OCI-LY1 (cell line): Measurements from ENCODE around the gene SMAD3.

Experiments used
- H2AFZ ChIP-seq: fragments of 200-600 bp; sonication (generic), shearing (Covaris generic); 2 replicates; pipeline ENCODE4 v1.6.0; 2014; ENCODE audit warnings: antibody characterized with exemption, mild to moderate bottlenecking, low read length
- H3F3A ChIP-seq: fragments of 200-600 bp; sonication (generic), shearing (Covaris generic); 2 replicates; pipeline ENCODE4 v1.6.0; 2014; ENCODE audit warnings: mild to moderate bottlenecking, antibody characterized with exemption, low read length, moderate library complexity; ENCODE audit not compliant: insufficient read depth
- H3K27ac ChIP-seq: fragments of 200-600 bp; sonication (generic); 2 replicates; pipeline ENCODE4 v1.5.1; 2014; ENCODE audit warnings: low read length, mixed run types, mild to moderate bottlenecking, low read depth; ENCODE audit not compliant: poor library complexity, severe bottlenecking
- H3K27me3 ChIP-seq: fragments of 200-600 bp; sonication (generic); 2 replicates; pipeline ENCODE4 v1.6.0; 2014; ENCODE audit warnings: antibody characterized with exemption, mild to moderate bottlenecking, low read length, moderate library complexity; ENCODE audit not compliant: insufficient read depth
- H3K36me3 ChIP-seq: fragments of 200-600 bp; sonication (generic); 2 replicates; pipeline ENCODE4 v1.6.1; 2014; ENCODE audit warnings: mild to moderate bottlenecking, antibody characterized with exemption, low read length, moderate library complexity, mixed read lengths; ENCODE audit not compliant: insufficient read depth
- H3K4me1 ChIP-seq: fragments of 200-600 bp; sonication (generic); 2 replicates; pipeline ENCODE4 v1.5.1; 2014; ENCODE audit warnings: mild to moderate bottlenecking, low read length, moderate library complexity; ENCODE audit not compliant: insufficient read depth, severe bottlenecking
- H3K4me2 ChIP-seq: fragments of 200-600 bp; sonication (generic), shearing (Covaris generic); 2 replicates; pipeline ENCODE4 v1.6.1; 2014; ENCODE audit warnings: low read length
- H3K4me3 ChIP-seq: fragments of 200-600 bp; sonication (generic); 2 replicates; pipeline ENCODE4 v1.5.1; 2014; ENCODE audit warnings: low read length, low read depth, mild to moderate bottlenecking, mixed read lengths; ENCODE audit not compliant: poor library complexity, severe bottlenecking
- H3K79me2 ChIP-seq: fragments of 200-600 bp; shearing (Covaris generic); 2 replicates; pipeline ENCODE4 v1.6.1; 2016; ENCODE audit warnings: mixed run types, low read length, mixed read lengths; ENCODE audit not compliant: insufficient read depth
- H3K9ac ChIP-seq: fragments of 200-600 bp; sonication (generic), shearing (Covaris generic); 2 replicates; pipeline ENCODE4 v1.6.1; 2014; ENCODE audit warnings: mild to moderate bottlenecking, low read length, mixed read lengths
- H3K9me2 ChIP-seq: fragments of 200-600 bp; sonication (generic), shearing (Covaris generic); 2 replicates; pipeline ENCODE4 v1.6.1; 2014; ENCODE audit warnings: low read depth, mild to moderate bottlenecking, low read length, mixed read lengths
- H3K9me3 ChIP-seq: fragments of 200-600 bp; shearing (Covaris generic); 2 replicates; pipeline ENCODE4 v1.6.1; 2014; ENCODE audit warnings: low read length, mixed read lengths
- H4K20me1 ChIP-seq: fragments of 200-600 bp; sonication (generic), shearing (Covaris generic); 2 replicates; pipeline ENCODE4 v1.6.0; 2016; ENCODE audit warnings: mild to moderate bottlenecking, low read length; ENCODE audit not compliant: insufficient read depth
- EZH2 ChIP-seq: fragments of 200-600 bp; sonication (generic), shearing (Covaris generic); IDR thresholded peaks from 2 replicates; pipeline ENCODE4 v1.8.0; 2017; ENCODE audit warnings: borderline replicate concordance, mixed run types, mild to moderate bottlenecking, antibody characterized with exemption, low read length, moderate library complexity, mixed read lengths
- TF ChIP-seq, protein P1 (sequence below): fragments of 200-600 bp; sonication (generic), shearing (Covaris generic); IDR thresholded peaks from 2 replicates; pipeline ENCODE4 v1.5.1; 2017; ENCODE audit warnings: mild to moderate bottlenecking, antibody characterized with exemption, low read length, moderate library complexity, mixed read lengths

The SMAD3 gene

DNA sequence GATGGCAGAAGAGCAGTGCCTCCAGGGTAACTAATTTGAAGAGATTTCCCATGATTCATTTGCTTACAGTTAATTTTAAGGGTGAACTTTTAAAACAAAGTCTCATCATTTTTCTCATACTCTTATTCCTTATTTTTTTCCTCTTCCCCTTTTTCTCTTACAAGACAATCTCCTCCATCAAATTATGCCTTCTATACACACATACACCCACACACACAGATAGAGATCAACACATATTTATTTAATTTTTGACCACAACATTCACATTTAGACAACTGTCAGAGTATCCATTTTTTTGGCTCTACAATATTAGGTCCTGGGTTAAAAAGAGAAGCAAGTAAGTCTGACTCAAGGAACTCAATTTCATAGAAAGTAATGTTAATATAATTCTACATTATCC lies 151.5 kb downstream of the SMAD3 start:
- Histone ChIP-seq H3K27me3 (no peaks in the 10 kb centered on the region), H3K4me3 (no peak overlapping the region), H3K9me3 (no peaks in the 10 kb centered on the region), H3K27ac (no peak overlapping the region), H3K4me1 (no peaks in the 10 kb centered on the region), H3K9me2 (no peaks in the 10 kb centered on the region), H3K36me3 (peaks cover 19% of the 10 kb centered on the region; the same call in 1 of the 2 replicates), H4K20me1 (no peaks in the 10 kb centered on the region), H3K9ac (no peak overlapping the region), H3K79me2 (no peaks in the 10 kb centered on the region), H3F3A (no peaks in the 10 kb centered on the region), H3K4me2 (no peak overlapping the region), H2AFZ (no peak overlapping the region)
- TF ChIP-seq EZH2 = no peak

DNA sequence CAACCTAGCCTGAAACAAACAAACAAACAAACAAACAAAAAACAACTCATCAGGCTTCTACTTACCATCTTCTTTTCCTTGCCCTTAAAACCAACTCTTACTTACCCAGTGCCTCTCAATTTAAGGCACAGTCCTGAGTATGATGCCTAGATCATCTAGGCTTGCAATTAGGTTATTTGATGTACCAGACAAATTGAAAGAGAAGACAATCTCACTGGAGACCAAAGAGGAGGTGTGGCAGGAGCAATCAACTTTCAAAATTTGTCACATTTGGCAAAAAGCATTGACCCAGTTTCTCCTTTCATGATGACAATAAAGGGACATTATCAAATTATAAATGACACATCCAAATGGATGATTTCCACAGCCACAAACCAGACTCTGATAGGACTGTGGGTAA lies 153.0 kb downstream of the SMAD3 start:
- H3K27me3 ChIP-seq = no peaks in the 10 kb centered on the region
- H3K4me1 ChIP-seq = no peaks in the 10 kb centered on the region
- H3K9me2 ChIP-seq = no peaks in the 10 kb centered on the region
- H3K9ac ChIP-seq = no peak overlapping the region
- H3K4me3 ChIP-seq = no peak overlapping the region
- no peaks in the 10 kb centered on the region for H3K79me2 ChIP-seq
- H3K9me3 ChIP-seq = no peaks in the 10 kb centered on the region
- H4K20me1 ChIP-seq = no peaks in the 10 kb centered on the region
- no peaks in the 10 kb centered on the region for H3F3A ChIP-seq
- TF ChIP-seq, protein P1, sequence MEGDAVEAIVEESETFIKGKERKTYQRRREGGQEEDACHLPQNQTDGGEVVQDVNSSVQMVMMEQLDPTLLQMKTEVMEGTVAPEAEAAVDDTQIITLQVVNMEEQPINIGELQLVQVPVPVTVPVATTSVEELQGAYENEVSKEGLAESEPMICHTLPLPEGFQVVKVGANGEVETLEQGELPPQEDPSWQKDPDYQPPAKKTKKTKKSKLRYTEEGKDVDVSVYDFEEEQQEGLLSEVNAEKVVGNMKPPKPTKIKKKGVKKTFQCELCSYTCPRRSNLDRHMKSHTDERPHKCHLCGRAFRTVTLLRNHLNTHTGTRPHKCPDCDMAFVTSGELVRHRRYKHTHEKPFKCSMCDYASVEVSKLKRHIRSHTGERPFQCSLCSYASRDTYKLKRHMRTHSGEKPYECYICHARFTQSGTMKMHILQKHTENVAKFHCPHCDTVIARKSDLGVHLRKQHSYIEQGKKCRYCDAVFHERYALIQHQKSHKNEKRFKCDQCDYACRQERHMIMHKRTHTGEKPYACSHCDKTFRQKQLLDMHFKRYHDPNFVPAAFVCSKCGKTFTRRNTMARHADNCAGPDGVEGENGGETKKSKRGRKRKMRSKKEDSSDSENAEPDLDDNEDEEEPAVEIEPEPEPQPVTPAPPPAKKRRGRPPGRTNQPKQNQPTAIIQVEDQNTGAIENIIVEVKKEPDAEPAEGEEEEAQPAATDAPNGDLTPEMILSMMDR = no peak
- no peak for TF ChIP-seq EZH2
- H3K36me3 ChIP-seq = peaks cover 19% of the 10 kb centered on the region; the same call in 1 of the 2 replicates
- H3K27ac ChIP-seq = no peak overlapping the region
- no peak overlapping the region for H3K4me2 ChIP-seq
- H2AFZ ChIP-seq = no peak overlapping the region

- Histone ChIP-seq H3K9me2 (no peaks in the 10 kb centered on the region), H3K27me3 (no peaks in the 10 kb centered on the region), H3K4me1 (no peaks in the 10 kb centered on the region), H3K9ac (no peak overlapping the region), H3K27ac (no peak overlapping the region), H3K36me3 (peaks cover 19% of the 10 kb centered on the region; the same call in 1 of the 2 replicates), H3K4me3 (no peak overlapping the region), H3F3A (no peaks in the 10 kb centered on the region), H3K4me2 (no peak overlapping the region), H4K20me1 (no peaks in the 10 kb centered on the region), H3K9me3 (no peaks in the 10 kb centered on the region), H3K79me2 (no peaks in the 10 kb centered on the region), H2AFZ (no peak overlapping the region)
- TF ChIP-seq, protein P1 = no peak
- no peak for TF ChIP-seq EZH2
Observed at GRCh38 chr15:67219288-67219687, 153.9 kb downstream of the SMAD3 start.

DNA sequence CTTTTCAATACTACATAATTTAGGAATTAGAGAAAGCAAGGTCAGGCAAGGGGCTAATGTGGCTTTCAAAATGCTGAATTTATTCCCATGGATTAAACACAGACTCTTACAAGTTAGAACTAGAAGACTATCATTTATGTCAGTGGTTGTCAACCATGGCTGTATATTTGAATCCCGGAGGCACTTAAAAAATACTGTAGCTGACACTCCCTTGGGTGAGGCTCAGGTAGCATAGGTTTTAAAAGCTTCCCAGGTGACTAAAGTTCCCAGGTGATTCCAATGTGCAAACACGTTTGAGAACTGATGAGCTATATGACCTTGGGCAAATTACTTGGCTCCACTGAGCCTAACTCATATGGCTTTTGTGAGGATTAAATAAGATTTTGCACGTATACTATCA lies 159.5 kb downstream of the SMAD3 start:
- no peaks in the 10 kb centered on the region for H3K27me3 ChIP-seq
- no peak overlapping the region for H2AFZ ChIP-seq
- no peak overlapping the region for H3K9ac ChIP-seq
- no peaks in the 10 kb centered on the region for H3K9me2 ChIP-seq
- peaks cover 47% of the 10 kb centered on the region for H3K36me3 ChIP-seq
- H3K4me2 ChIP-seq = no peak overlapping the region
- TF ChIP-seq, protein P1 = no peak
- H3K27ac ChIP-seq = no peak overlapping the region
- no peaks in the 10 kb centered on the region for H3K9me3 ChIP-seq
- no peak overlapping the region for H3K4me3 ChIP-seq
- H3F3A ChIP-seq = no peaks in the 10 kb centered on the region
- no peaks in the 10 kb centered on the region; the same call in 1 of the 2 replicates for H3K79me2 ChIP-seq
- peaks cover 9% of the 10 kb centered on the region for H3K4me1 ChIP-seq
- no peaks in the 10 kb centered on the region for H4K20me1 ChIP-seq
